HG02763 (cell line): Measurements from ENCODE around the gene JAKMIP3.

ENCODE experiments used
- ATAC-seq: cut with Tn5 transposase; IDR thresholded peaks from one replicate; pipeline ENCODE4 v1.9.1; 2021; ENCODE audit warnings: mild to moderate bottlenecking, moderate library complexity; ENCODE audit not compliant: unreplicated experiment

The JAKMIP3 gene

DNA sequence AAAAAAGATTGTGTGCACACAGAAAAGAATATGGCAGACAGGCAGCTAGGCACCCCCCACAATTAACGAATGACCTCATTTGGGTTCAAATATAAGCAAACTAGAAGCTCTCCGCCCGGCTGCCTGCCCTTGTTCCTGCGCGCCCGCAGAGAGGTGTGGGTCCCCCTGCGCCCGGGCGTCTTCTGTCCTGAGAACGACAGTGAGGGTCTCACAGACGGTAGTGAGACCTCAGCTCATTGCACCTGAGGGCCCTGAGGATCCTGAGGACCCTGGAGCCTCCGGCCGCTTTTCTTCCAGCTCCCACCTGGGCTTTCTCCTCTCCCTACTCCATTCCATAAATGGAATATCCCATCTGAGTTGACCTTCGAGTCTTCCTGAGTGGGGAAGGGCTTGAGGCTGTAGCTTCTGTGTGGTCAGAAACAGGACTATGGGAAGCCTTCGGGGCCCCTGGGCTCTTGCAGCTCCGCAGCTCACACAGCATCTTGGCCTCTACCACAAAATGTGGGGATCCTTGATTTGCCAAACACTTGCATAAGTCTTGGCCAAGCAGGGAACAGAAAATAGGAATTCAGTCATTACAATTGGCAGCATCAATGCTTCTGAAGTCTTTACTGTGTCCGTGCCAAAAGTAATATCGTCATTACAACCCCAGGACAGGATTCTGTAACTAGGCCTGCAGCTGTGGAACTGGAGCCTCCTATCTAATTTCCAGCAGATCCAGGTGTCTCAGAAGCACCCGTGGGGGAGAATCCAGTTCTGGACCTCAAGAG lies 43.8 kb downstream of the JAKMIP3 start:
- ATAC-seq, result no peak

DNA sequence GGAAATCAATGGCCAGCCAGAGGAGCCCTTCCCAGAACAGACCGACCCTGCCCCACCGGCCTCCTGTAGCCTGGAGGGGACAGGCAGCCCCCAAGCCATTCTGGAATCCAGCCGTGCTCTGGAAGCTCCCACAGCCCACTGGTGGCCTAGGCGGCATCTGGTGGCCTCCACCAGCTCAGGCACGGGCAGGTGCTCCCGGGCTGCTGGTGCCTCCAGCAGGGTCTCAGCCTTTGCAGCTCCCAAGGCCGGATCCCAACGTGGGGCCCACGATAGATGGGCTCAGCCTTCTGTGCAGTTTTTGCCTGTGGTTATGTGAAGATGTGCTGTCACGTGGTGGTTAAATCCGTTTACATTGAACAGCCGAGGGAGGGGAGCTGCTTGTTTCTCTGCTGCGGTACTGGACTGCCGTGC lies 44.4 kb downstream of the JAKMIP3 start:
- ATAC-seq, result no peak

- ATAC-seq, result no peak
Measured at GRCh38 chr10:132110713-132111112, 45.0 kb downstream of the JAKMIP3 start.

- ATAC-seq, result no peak
Measured at GRCh38 chr10:132111121-132111731, 45.5 kb downstream of the JAKMIP3 start.

GRCh38 chr10:132111871-132112341 lies 46.2 kb downstream of the JAKMIP3 start:
- ATAC-seq, result no peak

GRCh38 chr10:132112611-132113010 lies 46.9 kb downstream of the JAKMIP3 start:
- ATAC-seq, result no peak

DNA sequence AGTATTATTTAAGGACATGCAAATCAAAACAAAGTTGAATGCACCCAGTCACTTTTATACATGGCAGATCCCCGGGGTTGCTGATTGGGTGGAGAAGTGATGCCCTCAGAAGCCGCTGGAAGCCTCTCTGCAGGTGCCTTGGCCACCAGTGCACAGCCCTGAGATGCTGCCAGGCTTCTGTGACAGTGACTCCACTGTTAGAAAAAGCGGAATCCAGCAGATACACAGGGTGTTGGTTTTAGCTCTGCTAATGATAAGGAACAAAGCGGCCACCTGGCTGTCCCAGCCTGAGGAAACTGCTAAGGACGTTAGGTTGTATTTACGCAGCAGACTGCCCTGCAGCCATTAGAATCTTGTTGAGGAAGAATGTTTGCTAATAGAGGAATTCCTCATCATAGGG lies 47.5 kb downstream of the JAKMIP3 start:
- ATAC-seq, result no peak

DNA sequence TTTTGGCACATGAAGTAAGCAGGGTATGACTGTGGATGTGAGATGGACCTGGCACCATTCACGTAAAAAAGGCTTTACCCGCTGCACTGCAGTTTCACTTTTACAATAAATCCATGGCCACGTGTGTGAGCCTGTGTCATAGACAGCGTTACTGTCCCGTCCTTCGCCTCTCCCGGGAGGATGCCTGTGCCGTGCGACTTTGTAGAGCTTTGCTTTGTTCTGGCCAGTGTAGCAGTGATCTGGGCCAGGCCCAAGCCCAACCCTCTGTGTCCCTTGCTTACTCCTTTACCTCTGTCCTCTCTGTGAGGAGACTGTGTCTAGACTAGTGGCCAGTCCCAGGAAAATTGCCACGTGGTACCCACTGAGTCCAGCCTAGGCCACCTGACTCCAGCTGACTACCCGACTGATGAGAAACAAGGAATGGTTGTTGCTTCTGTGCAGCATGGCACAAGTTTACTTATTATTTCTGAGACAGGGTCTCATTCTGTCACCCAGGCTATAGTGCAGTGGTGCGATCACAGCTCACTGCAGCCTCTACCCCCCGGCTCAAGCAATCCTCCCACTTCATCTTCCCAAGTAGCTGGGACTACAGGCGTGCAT lies 48.1 kb downstream of the JAKMIP3 start:
- ATAC-seq, result no peak

DNA sequence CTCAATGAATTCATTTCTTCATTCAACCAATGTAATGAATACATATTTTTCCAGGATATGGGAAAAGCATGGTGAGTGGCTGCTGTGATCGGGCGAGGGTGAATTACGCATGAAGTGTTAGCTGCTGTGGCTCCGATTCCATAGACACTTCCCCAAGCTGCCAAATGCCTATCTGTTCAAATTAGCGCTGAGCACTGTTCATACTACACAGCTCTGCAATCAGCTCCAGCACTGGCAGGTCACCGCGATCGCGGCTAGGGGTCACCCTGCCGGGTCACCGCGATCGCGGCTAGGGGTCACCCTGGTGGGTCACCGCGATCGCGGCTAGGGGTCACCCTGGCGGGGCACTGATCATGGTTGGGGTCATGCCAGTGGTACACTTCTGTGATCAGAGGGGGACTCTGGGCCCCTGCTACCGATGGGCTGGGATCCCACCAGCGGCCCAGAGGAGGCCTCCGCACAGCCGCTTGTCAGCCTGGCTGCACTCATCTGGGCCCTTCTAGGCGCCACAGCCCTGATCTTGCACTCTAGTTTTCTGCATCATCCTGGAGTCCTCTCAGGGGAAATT lies 49.3 kb downstream of the JAKMIP3 start:
- no peak for ATAC-seq
